Activated CD8-positive, alpha-beta T cell treated with anti-CD3 and anti-CD28 coated beads for 36 hours (primary cell): Measurements from ENCODE around the gene METTL25B. TPM values are rescaled to one million over a fixed set of nuclear protein-coding genes. Genes with fewer than 3 reads are reported as not detected.
"Not testable (repeated sequence)": the region's sequence is repeated elsewhere in the genome, so short reads cannot be mapped to it uniquely, and the experiment has no call there.

Source experiments
- ATAC-seq: fragments of 200-7000 bp; cut with Tn5 transposase; one replicate; pipeline ENCODE4 v1.10.0; 2021; ENCODE audit warnings: mild to moderate bottlenecking, moderate library complexity
- CTCF ChIA-PET: fragments of 350-600 bp; sonication (Branson Sonifier 250); formaldehyde crosslinking; loops from one replicate; lab custom pipeline; 2021; ENCODE audit warnings: antibody characterized with exemption; lab: Charles Lee
- POLR2A ChIA-PET: fragments of 350-600 bp; sonication (Branson Sonifier 250); formaldehyde crosslinking; loops from one replicate; lab custom pipeline; 2021; ENCODE audit warnings: antibody characterized with exemption; lab: Charles Lee
- DNase-seq: peaks from one replicate; pipeline ENCODE4 v3.0.0-alpha.2; 2020
- H3K27ac Mint-ChIP-seq: one replicate; pipeline ENCODE4 v1.8.0; 2021; ENCODE audit warnings: mild to moderate bottlenecking, mixed read lengths
- H3K27me3 Mint-ChIP-seq: one replicate; pipeline ENCODE4 v1.8.0; 2021; ENCODE audit warnings: mixed read lengths
- H3K36me3 Mint-ChIP-seq: one replicate; pipeline ENCODE4 v1.8.0; 2021; ENCODE audit warnings: low read depth, mixed read lengths
- H3K4me1 Mint-ChIP-seq: one replicate; pipeline ENCODE4 v1.8.0; 2021; ENCODE audit warnings: low read depth, mixed read lengths
- H3K4me3 Mint-ChIP-seq: one replicate; pipeline ENCODE4 v1.8.0; 2021; ENCODE audit warnings: mild to moderate bottlenecking, moderate library complexity, mixed read lengths
- H3K9me3 Mint-ChIP-seq: one replicate; pipeline ENCODE4 v1.8.0; 2021; ENCODE audit warnings: mixed read lengths
- CTCF ChIP-seq: fragments of 200-600 bp; IDR thresholded peaks from one replicate; pipeline ENCODE4 v1.8.0; 2022; ENCODE audit warnings: antibody characterized with exemption, mild to moderate bottlenecking
- intact Hi-C: fragments of 100-400 bp; cut with micrococcal nuclease; formaldehyde crosslinking; loops from one replicate; pipeline ENCODE4 v1.10.0; 2022
- total RNA-seq, 2 experiments: library from RNA; stranded (reverse); gene quantifications; one replicate each; pipeline ENCODE4 v1.2.3, GENCODE V29; 2021

The METTL25B gene
- total RNA-seq, 2 experiments from 2014 or later: 32.3 to 32.5 TPM

- TF ChIP-seq CTCF: no peak
- intact Hi-C loops: loop anchor here (2.0 to 10.0 kb wide), 2 partner anchors 14 to 248 kb away; partner anchors contain the start of genes MEF2D and PRCC
- POLR2A ChIA-PET: interaction anchor here (0.6 to 4.7 kb wide), 7 partner anchors 11 to 52 kb away, joined by 3 to 60 read pairs (median 6); partner anchors contain the start of genes ISG20L2, METTL25B, MRPL24 and PRCC
- H3K4me1 Mint-ChIP-seq: peaks cover 18% of the 10 kb centered on the region
- peak overlapping the region; percentile 78 for H3K27ac Mint-ChIP-seq
- peak overlapping the region; percentile 92 for H3K4me3 Mint-ChIP-seq
- no peaks in the 10 kb centered on the region for H3K9me3 Mint-ChIP-seq
- CTCF ChIA-PET: interaction anchor here (1.0 to 6.6 kb wide), 8 partner anchors 12 to 107 kb away, joined by 3 to 80 read pairs (median 4); partner anchors contain the start of genes ISG20L2, METTL25B and MRPL24
- peaks cover 25% of the 10 kb centered on the region for H3K36me3 Mint-ChIP-seq
- H3K27me3 Mint-ChIP-seq: no peaks in the 10 kb centered on the region
- no peak for DNase-seq
- ATAC-seq: no peak
Measured at GRCh38 chr1:156752843-156753482, 24.7 kb downstream of the METTL25B start.

- Mint-ChIP-seq H3K27me3 (no peaks in the 10 kb centered on the region), H3K9me3 (no peaks in the 10 kb centered on the region), H3K36me3 (peaks cover 15% of the 10 kb centered on the region), H3K27ac (no peak overlapping the region), H3K4me1 (peaks cover 8% of the 10 kb centered on the region), H3K4me3 (no peak overlapping the region)
- no peak for TF ChIP-seq CTCF
- ChIA-PET CTCF (interaction anchor here (6.6 kb wide), 1 partner anchor 27 kb away, joined by 80 read pairs; the partner anchor contains the start of genes ISG20L2 and METTL25B), POLR2A (no interaction called here)
- ATAC-seq: no peak
- intact Hi-C loops: loop anchor here (10.0 kb wide), 1 partner anchor 249 kb away; the partner anchor contains the start of gene MEF2D
- DNase-seq: no peak
Measured at GRCh38 chr1:156754219-156754618, 25.9 kb downstream of the METTL25B start.

GRCh38 chr1:156755527-156755950 lies 27.3 kb downstream of the METTL25B start:
- peaks cover 2% of the 10 kb centered on the region for H3K36me3 Mint-ChIP-seq
- H3K4me1 Mint-ChIP-seq: peaks cover 8% of the 10 kb centered on the region
- no peaks in the 10 kb centered on the region for H3K27me3 Mint-ChIP-seq
- no peaks in the 10 kb centered on the region for H3K9me3 Mint-ChIP-seq
- DNase-seq (no peak), ATAC-seq (no peak)
- CTCF ChIA-PET: interaction anchor here (1.3 to 6.6 kb wide), 5 partner anchors 12 to 66 kb away, joined by 4 to 80 read pairs (median 7); partner anchors contain the start of genes ISG20L2, METTL25B and PRCC
- H3K4me3 Mint-ChIP-seq: no peak overlapping the region
- POLR2A ChIA-PET: interaction anchor here (1.1 to 1.7 kb wide), 2 partner anchors 8 to 15 kb away, joined by 5 read pairs; partner anchors contain the start of gene MRPL24
- intact Hi-C loops: loop anchor here (10.0 kb wide), 1 partner anchor 251 kb away; the partner anchor contains the start of gene MEF2D
- no peak overlapping the region for H3K27ac Mint-ChIP-seq
- TF ChIP-seq CTCF: no peak

GRCh38 chr1:156756355-156756754 lies 28.1 kb downstream of the METTL25B start:
- ATAC-seq (no peak), DNase-seq (no peak)
- Mint-ChIP-seq H3K27me3 (no peaks in the 10 kb centered on the region), H3K9me3 (no peaks in the 10 kb centered on the region), H3K36me3 (no peaks in the 10 kb centered on the region), H3K27ac (no peak overlapping the region), H3K4me3 (no peak overlapping the region), H3K4me1 (peaks cover 8% of the 10 kb centered on the region)
- intact Hi-C loops: loop anchor here (10.0 kb wide), 1 partner anchor 252 kb away; the partner anchor contains the start of gene MEF2D
- ChIA-PET POLR2A (interaction anchor here (1.0 to 1.7 kb wide), 3 partner anchors 8 to 16 kb away, joined by 5 read pairs; partner anchors contain the start of gene MRPL24), CTCF (interaction anchor here (1.0 to 3.6 kb wide), 8 partner anchors 11 to 130 kb away, joined by 3 to 23 read pairs (median 4); partner anchors contain the start of gene PRCC)
- TF ChIP-seq CTCF: no peak

- H3K4me1 Mint-ChIP-seq, H3K27ac Mint-ChIP-seq, H3K9me3 Mint-ChIP-seq, H3K27me3 Mint-ChIP-seq, ATAC-seq, H3K4me3 Mint-ChIP-seq, H3K36me3 Mint-ChIP-seq, POLR2A ChIA-PET, DNase-seq: not testable (repeated sequence)
- CTCF ChIA-PET: interaction anchor here (1.4 to 3.6 kb wide), 4 partner anchors 12 to 102 kb away, joined by 3 to 23 read pairs (median 4); no protein-coding TSS in a partner anchor
- intact Hi-C loops: loop anchor here (10.0 kb wide), 1 partner anchor 253 kb away; the partner anchor contains the start of gene MEF2D
Measured at GRCh38 chr1:156757572-156758253, 29.4 kb downstream of the METTL25B start.
